NOMO-1 treated with dmso at 0.1 percent for 144 hours (cell line): Measurements from ENCODE around the gene ZBTB20.
A peak's percentile ranks its signal among the peaks of the same experiment; 100 is the strongest.

ENCODE experiments used
- DNase-seq: peaks from one replicate; lab custom pipeline; 2025; ENCODE audit not compliant: unreplicated experiment; lab: John Stamatoyannopoulos, UW

Gene ZBTB20

GRCh38 chr3:114929971-114930732, 216.9 kb downstream of the ZBTB20 start:
- no peak for DNase-seq

GRCh38 chr3:114928989-114929640, 218.0 kb downstream of the ZBTB20 start:
- no peak for DNase-seq

GRCh38 chr3:114904633-114905032, 242.5 kb downstream of the ZBTB20 start:
- DNase-seq = peak; percentile 3

GRCh38 chr3:114903213-114903612, 243.9 kb downstream of the ZBTB20 start:
- no peak for DNase-seq

GRCh38 chr3:114902691-114903101, 244.4 kb downstream of the ZBTB20 start:
- DNase-seq = no peak

GRCh38 chr3:114900908-114901307, 246.2 kb downstream of the ZBTB20 start:
- DNase-seq = no peak

GRCh38 chr3:114899186-114899931, 247.7 kb downstream of the ZBTB20 start:
- DNase-seq = no peak

- DNase-seq = no peak
These were observed 250.1 kb downstream of the ZBTB20 start for GRCh38 chr3:114896978-114897377.

- no peak for DNase-seq
These were observed 253.7 kb downstream of the ZBTB20 start for GRCh38 chr3:114893361-114893760.

GRCh38 chr3:114892880-114893279, 254.2 kb downstream of the ZBTB20 start:
- no peak for DNase-seq

- DNase-seq = no peak
These were observed 254.8 kb downstream of the ZBTB20 start for GRCh38 chr3:114892131-114892879.

- DNase-seq = no peak
These were observed 259.3 kb downstream of the ZBTB20 start for GRCh38 chr3:114887806-114888205.

- DNase-seq = no peak
These were observed 260.2 kb downstream of the ZBTB20 start for GRCh38 chr3:114886905-114887304.

GRCh38 chr3:114884213-114884923, 262.7 kb downstream of the ZBTB20 start:
- no peak for DNase-seq

- DNase-seq = no peak
These were observed 267.0 kb downstream of the ZBTB20 start for GRCh38 chr3:114880078-114880477.

- no peak for DNase-seq
These were observed 267.7 kb downstream of the ZBTB20 start for GRCh38 chr3:114879059-114880031.

- DNase-seq = no peak
These were observed 268.8 kb downstream of the ZBTB20 start for GRCh38 chr3:114878114-114878839.

- DNase-seq = no peak
These were observed 269.5 kb downstream of the ZBTB20 start for GRCh38 chr3:114877378-114878113.
